HG03354 (cell line): Measurements from ENCODE around the gene IFNA13.
"Not testable (repeated sequence)": the region's sequence is repeated elsewhere in the genome, so short reads cannot be mapped to it uniquely, and the experiment has no call there.

Source experiments
- ATAC-seq: cut with Tn5 transposase; IDR thresholded peaks from one replicate; pipeline ENCODE4 v1.9.1; 2021; ENCODE audit warnings: mild to moderate bottlenecking; ENCODE audit not compliant: unreplicated experiment, poor library complexity, severe bottlenecking

Gene IFNA13

DNA sequence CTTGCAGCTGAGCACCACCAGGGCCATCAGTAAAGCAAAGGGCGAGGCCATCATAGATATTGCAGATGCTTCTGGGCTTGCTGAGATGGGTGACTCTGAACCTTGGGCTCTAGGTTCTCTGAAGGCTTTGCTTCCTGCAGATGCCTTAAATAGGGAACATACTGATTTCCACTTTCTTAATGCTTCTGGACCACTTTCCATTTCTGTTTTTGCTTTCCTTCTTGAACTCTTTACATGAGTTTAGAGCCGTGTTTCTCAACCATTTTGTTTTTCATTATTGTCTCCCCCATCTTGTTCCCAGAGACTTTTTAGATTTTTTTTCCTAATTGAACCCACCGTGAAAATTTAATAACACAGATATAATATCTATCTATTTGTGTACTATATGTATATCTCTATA, at the start of gene IFNA13:
IFNA13 (minus strand) TSS at position 101 of the 400 bp plus-strand sequence; CDS start at position 54, 47 bp downstream.
- ATAC-seq = no peak

DNA sequence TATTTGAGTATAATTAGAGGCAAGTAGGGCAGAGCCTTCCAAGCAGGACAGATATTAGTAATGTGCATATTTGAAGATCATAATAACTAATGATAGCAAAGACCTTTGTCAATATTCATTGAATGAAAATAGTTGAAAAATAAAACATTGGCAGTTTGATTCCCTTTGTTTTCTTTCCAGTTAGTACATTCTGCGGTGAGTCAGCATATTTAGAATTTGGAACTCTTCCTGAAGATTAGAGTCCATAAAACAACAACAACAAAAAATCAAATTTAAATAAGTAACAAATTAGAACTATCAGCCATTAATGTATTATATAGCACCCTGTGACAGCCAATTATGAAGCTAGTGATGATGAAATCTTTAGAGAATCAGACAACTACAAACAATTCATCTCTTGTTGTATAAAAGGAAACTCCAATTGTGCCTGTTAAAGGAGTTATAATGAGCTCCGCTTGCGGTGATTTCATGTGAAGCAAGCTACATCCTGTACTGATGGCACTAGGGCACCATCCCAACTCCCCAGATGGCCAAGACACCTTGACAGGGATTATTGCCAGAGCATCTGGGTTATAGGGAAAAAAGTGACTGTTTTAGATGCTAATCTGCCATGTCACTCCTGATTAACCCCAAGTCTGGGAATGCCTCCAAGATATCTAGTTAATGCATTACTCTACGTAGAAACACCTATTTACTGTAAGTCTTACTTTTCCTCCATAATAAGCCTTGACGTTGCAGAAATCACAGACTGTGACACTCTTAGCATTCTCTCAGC, 47.8 kb upstream of the IFNA13 start:
- ATAC-seq = no peak

DNA sequence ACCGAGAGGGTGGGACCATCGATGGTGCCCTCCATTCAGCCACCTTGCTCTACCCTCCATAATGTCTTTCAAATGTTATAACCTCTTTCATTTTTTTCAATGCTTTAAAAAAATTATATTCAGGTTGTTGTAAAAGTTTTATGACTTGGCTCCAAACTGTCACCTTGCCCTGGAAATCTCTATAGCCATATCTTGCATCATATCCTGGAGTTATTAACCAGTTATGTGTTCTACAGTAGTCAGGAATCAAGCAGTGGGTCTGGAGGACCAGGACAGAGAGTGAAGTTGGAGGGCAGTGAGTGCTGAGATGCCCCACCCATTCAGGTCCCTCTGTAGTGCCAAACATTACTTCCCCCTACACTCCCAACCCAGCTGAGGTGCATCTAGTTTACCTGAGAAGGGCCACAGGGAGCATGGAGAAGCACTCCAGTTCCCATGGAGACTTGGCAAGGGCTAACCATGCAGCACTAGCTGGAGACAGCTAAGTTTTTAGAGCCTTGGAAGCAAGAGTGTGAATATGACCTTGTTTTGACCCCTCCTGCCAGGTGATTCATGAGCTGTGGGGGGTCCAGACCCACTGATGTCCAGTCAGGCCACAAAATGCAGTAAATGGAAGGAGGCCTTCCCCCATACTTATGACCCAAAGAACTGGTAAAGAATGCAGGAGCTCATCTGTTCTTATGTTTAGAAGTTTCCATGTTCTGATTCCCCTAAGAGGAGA, 46.5 kb upstream of the IFNA13 start:
- no peak for ATAC-seq

DNA sequence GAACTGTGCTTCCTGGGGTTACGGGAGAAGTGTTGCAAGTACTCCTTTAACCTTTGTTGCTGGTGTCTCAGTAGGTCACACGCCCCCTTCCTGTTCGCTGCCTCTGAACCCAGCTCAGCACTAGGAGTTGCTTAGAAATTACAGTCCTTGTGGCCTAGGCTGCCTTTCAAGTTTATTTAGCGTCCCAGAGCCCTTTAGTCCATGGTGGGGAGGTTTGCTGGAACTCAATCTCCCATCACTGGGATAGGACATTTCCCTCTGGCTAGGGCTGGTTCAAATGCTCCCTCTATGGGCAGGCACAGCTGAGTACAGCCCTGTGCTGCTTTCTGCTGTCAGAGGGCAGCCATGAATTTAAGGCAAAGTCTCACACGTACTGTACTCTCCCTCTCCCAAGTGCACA, 45.8 kb upstream of the IFNA13 start:
- no peak for ATAC-seq

DNA sequence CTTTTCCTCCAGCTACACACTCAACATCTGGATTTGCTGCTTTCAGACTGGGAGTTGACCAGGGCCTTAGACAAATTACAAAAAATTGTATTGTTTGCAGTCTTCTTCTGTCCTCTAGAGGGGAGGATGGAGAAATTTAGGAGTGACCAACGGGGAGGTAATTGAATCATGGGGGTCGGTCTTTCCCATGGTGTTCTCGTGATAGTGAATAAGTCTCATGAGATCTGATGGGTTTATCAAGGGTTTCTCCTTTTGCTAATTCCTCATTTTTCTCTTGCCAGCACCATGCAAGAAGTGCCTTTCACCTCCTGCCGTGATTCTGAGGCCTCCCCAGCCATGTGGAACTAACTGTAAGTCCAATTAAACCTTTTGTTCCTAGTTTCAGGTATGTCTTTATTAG, 45.3 kb upstream of the IFNA13 start:
- no peak for ATAC-seq

DNA sequence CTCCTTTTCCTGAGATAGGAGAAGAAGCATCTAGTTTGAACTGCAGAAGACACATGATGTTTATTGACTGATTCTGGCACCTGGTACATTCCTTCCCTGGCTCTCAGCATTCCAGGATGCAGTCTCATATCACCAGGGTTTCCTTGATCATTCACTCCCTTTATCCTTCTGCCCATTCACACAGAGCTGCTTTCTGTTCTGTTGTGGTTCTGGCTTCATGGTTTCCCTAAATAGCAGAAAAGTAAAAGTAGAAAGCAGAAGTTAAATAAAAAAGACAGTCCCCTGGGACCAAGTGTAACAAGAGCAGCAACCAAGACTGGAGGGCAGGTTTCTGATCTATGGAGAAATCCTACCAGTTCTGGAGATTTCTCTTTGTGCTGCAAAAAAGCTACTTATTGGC, 44.2 kb upstream of the IFNA13 start:
- ATAC-seq = peak; percentile 74

DNA sequence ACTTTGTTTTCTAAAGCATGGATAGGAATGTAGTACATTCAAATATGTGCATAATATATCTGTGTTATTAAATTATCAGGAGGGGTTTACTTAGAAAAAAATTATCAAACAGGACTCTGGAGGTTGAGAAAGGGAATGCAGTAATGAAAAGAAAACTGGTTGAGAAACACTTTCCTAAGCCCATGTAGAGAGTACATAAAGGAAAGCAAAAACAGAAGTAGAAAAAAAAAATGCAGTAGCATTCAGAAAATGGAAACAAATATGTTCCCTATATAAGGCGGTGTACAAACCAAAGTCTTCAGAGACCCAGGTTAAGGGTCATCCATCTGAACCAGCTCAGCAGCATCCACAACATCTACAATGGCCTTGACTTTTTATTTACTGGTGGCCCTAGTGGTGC, 41.0 kb upstream of the IFNA13 start, which contains the start of gene IFNA8:
IFNA8 (plus strand) TSS at position 301 of the 400 bp plus-strand sequence; CDS start at position 361, 60 bp downstream.
- ATAC-seq = no peak

DNA sequence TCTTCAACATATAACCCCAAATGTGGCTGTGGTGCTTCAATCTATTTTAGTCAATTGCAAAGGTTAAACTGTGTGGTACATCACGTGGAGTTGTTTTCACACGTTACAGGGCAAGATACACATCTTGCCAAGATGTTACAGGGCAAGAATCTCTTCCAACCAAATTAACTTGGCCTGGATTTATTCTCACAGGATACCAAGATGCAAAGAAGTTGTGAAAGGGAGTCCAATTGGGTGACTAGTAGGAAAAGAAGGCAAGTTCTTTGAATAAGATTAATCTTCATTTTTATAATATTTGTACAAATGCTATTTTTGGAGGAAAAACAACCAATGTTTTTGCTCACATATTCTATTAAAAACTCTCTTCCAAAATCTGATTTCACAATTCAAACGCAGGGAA, 36.3 kb upstream of the IFNA13 start:
- no peak for ATAC-seq

DNA sequence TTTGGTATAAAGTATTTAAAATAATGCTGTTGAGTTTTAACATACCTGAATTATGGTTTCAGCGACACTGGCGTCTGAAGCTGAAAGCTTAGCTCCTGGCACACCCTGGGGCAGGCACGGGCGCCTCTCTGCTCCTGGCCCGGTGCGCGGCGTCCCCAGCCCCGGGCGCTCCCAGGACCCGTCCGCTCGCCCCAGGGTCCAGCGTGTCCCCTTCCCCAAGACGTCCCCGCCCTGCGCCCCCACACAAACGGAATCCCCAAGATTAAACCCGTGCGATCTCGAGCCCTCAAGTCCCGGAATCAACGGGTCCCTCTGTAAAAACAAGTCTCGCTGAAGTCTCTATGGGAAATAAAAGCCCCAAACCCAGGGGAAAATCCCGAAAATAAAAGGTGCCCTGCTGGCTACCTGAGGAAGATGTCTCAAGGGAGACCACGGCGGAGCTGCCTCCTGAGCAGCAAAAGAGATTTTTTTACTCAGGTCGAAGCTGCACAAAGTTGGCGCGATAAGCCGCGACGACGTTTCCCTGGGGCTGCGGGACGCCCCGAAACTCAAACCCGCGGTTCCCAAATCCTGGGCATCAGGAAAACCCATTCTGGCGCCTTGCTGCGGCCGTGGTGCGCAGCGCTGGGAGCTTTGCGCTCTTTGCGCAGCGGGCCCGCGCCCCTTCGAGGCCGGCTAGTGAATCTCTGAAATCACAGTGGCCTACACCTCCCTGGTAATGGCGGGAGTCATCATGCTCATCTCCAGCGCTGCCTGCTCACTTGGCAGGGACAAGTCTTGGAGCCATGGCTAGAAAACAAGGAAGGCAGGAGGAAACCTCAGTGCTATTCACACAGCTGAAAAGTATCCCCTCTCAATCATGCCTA, 34.8 kb upstream of the IFNA13 start:
- peak; percentile 75 for ATAC-seq

DNA sequence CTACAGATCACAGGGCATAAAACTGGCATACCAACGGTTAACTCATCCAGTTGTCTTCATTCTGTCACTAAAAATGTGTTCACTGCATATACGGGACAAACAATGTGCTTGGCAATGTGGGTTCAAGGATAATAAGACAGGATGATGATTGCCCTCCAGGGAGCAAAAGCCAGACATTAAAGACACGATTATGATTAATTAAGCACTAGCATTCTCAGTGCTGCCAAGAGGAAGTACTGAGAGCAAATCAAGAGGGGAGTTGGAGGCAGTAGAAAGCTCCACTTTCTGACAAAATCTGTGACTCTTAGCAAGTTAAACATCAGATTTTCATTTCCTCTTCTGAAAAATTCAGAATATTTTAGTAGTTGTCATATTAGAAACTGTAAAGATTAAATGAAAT, 32.1 kb upstream of the IFNA13 start:
- no peak for ATAC-seq

DNA sequence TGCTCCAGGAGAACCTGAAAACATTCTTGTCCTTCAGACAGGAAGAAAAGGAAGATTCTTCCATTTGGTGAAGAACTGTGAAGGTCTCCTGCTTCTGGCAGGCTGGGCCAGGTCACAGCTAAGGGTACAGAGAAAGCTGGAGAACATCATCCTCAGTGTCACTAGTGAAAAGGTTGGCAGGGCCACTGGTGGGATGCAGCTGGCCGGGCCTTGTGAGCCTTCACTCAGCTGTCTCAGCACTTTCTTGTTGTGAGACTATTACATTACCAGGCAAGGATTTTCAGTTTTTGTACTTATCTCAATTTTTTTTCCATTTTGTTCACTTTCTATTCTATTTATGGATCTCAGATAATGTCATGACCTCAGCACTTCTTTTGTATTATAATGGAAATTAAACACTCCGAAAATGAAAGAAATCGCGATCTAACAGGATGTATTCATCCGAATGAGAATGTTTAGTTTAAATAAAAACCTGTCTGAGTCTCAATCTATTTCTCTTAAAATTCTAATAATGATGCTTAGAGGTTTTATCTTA, 31.2 kb upstream of the IFNA13 start:
- no peak for ATAC-seq

DNA sequence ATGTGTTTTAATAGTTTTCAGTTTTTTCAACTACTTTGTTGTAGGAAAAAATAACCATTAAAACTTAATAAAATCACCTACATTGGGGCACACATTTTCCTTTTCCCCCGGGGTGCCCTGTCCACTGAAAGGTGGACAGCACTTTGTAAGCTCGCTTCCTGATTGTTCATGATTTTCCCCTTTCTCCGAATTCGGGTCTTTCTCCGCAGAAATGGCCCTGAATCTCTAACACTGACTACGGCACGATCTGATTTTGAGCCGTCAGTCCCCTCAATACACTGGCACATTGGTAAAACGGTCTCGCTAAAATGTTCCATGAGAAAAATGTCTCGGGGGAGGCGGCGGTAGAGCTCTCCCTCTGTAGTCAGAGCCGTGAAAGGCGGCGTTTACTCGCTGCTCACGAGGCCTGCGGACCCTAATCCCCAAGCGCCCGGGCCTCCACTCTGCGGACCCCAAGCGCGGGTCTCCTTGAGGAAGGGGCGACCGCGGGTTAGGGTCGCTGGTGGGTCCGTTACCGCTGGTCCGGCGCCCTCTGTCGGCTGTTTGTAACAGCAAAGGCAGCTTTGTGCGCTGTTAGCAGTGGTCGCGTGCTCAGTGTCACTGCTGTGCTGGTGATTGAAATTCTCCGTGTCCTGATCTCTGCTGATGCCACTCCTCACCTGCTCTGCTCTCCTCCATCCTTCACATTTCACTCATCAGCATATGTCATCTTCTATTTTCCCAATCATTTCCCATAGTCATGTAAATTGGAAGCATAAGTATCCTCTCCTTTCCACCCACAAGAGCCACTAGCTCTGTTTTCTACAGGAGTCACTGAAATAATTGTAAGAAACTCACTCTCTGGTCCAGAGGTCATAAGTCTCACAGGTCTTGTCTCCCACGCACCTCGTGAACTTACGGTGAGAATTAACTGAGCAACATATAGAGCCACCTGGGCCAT, 28.2 kb upstream of the IFNA13 start:
- ATAC-seq = peak; percentile 73

DNA sequence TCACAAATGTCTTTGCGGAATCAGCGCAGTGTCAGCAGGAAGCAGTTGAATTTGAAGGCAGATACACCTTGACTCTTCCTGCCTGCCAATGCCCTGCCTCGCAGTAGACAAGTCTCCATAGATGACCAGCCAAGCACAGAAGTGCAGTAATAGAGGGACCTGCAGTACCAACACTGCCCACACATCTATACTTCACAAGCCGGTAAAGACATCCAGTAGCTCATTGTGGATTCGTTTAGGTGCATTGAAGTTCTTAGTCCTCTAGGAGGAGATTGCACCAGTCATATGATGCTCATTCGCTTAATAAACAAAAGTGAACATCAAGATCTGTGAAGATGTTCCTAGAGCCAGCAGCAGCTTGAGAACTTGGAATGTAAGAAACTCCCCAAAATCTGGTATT, 24.4 kb upstream of the IFNA13 start:
- ATAC-seq = peak; percentile 91

DNA sequence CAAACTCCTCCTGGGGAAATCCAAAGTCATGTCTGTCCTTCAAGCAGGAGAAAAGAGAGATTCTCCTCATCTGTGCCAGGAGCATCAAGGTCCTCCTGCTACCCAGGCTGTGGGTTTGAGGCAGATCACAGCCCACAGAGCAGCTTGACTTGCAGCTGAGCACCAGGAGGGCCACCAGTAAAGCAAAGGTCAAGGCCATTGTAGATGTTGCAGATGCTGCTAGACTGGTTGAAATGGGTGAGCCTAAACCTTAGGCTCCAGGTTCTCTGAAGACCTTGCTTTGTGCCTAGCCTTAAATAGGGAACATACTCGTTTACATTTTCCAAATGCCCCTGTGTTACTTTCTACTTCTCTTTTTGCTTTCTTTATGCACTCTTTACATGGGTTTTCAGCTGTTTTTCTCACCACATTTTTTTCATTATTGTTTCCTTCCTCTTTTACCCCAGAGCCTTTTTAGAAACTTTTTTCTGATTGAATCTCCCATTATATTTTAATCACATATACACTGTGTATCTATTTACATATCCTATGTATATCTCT, 17.3 kb upstream of the IFNA13 start, which contains the start of gene IFNA2:
IFNA2 (minus strand) TSS at position 268 of the 540 bp plus-strand sequence; CDS start at position 199, 69 bp downstream.
- no peak for ATAC-seq

DNA sequence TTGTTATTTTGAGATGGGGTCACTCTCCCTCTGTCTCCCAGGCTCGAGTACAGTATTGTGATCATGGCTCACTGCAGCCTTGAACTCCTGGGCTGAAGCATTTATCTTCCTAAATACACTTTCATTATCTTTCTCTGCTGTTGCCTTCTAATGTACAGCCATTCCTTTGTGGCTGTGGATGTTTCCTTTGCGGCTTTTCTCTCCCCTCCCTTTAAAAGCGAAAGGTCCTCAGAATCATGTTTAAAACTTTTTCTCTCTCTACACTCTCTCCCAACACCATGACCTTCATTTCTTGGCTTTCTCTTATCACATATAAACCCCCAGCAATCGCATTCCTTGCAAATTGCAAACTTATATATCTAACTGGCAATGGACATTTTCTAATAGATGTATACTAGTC, 15.8 kb upstream of the IFNA13 start:
- no peak for ATAC-seq

DNA sequence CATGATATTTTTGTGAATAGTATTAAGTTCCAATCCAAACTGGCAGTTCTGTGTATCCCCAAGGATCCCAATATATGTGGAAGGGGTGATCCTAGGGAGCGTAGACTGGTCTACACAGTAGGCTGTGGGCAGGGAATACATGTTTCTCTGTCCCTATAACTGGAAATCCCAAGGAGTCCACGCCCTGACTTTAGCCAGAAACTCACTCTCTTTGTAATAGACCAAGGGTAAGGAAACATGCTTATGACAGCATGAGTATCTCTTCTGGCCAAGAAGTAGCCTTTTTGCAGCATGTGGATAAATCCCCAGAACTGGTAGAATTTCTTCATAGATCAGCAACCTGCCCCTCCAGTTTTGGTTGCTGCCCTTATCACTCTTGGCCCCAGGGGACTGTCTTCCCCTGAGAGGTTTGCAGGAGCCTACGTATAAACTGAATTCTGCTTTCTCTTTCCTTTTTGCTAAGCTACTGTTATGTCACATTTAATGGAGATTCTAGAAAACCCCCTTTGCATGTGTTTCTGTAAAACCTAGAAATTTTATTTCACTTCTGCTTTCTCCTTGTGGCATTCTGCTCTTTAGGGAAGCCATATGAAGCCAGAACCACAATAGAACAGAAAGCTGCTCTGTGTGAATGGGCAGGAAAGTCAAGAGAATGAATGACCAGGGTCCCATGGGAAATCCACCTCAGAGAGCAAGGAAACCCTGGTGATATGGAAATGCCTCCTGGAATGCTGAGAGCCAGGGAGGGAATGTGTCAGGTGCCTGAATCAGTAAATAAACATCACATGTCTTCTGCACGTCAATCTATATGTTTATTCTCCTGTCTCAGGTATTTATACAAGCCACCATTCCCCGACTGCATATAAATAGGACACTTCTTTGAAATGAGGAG, 13.8 kb upstream of the IFNA13 start:
- ATAC-seq = peak; percentile 98

DNA sequence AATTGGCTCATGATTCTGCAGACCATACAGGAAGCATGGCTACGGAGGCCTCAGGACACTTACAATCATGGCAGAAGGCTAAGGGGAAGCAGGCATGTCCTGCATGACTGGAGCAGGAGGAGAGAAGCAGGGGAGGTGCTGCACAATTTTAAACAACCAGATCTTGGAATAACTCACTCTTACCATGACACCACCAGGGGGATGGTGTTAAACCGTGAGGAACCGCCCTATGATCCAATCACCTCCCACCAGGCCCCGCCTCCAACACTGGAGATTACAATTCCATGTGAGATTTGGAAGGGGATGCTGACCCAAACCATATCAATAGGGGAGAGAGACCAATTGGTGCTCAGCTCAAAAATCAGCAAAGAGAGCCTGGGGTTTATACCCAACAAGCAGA, 3.6 kb upstream of the IFNA13 start:
- ATAC-seq = not testable (repeated sequence)

DNA sequence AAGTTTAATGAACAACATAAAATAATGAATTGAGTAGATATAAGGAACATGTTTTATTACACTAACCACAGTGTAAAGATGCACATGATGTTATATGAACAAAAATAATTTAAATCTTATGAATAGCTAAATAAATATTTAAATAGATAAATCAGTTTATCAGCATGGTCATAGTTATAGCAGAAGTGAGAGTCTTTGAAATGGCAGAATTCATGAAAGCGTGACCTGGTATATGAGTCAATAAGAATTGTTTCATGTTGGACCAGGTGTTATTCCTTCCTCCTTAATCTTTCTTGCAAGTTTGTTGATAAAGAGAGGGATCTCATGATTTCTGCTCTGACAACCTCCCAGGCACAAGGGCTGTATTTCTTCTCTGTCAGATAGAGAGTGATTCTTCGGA, 688 bp downstream of the IFNA13 start:
- ATAC-seq = peak; percentile 99
